GM12878 (cell line): ENCODE measurements around the gene TCF12. TPM values are rescaled to one million over a fixed set of nuclear protein-coding genes. Genes with fewer than 3 reads are reported as not detected.

Experiments
- ATAC-seq: fragments of 200-7000 bp; cut with Tn5 transposase; 3 replicates; pipeline ENCODE4 v1.9.1; 2020; ENCODE audit warnings: mild to moderate bottlenecking, moderate library complexity
- BruUV-seq: library from RNA; stranded (reverse); fragments of 400-500 nt; replicated peaks from 2 replicates; lab custom pipeline; 2021; lab: Mats Ljungman, UMichigan
- CTCF ChIA-PET: fragments of 300-600 bp; sonication (Branson Sonifier 250); formaldehyde crosslinking; extraction: SDS; loops from one replicate; lab custom pipeline; 2021; ENCODE audit warnings: inconsistent platforms; lab: Yijun Ruan, JAX
- POLR2A ChIA-PET: fragments of 350-600 bp; formaldehyde crosslinking; extraction: SDS; loops from one replicate; lab custom pipeline; 2021; ENCODE audit warnings: inconsistent platforms; lab: Charles Lee
- RAD21 ChIA-PET: fragments of 300-600 bp; sonication (Branson Sonifier 250); formaldehyde crosslinking; loops from one replicate; lab custom pipeline; 2023; ENCODE audit warnings: antibody characterized with exemption; ENCODE audit not compliant: unreplicated experiment; lab: Charles Lee
- SMC1A ChIA-PET: fragments of 300-600 bp; sonication (Branson Sonifier 250); formaldehyde crosslinking; loops from one replicate; lab custom pipeline; 2023; ENCODE audit not compliant: unreplicated experiment, uncharacterized antibody; lab: Charles Lee
- DNase-seq: peaks from one replicate; pipeline ENCODE4 v3.0.0-alpha.2; 2011; ENCODE audit warnings: low read depth, low spot score
- FAIRE-seq: peaks from 3 replicates; lab custom pipeline; 2011; peaks lifted over from hg19 to GRCh38; lab: Jason Lieb, UNC
- H2AFZ ChIP-seq: 2 replicates; pipeline ENCODE4 v1.6.0; 2011; ENCODE audit warnings: low read depth, low read length, control low read depth; ENCODE audit not compliant: control insufficient read depth
- H3K27ac ChIP-seq: 2 replicates; pipeline ENCODE4 v1.5.1; 2011; ENCODE audit warnings: control low read depth; ENCODE audit not compliant: control insufficient read depth, insufficient read depth
- H3K27me3 ChIP-seq, 2 experiments: replicated peaks in 1 of 2; 2 replicates each; pipeline versions ENCODE4 v1.6.0 to v1.6.1; 2011; ENCODE audit warnings: low read length in 1 of 2; ENCODE audit not compliant: control insufficient read depth in 2 of 2, insufficient read depth in 2 of 2
- H3K36me3 ChIP-seq, 2 experiments: 2 replicates each; pipeline ENCODE4 v1.5.1; 2011; ENCODE audit warnings: low read length in 1 of 2; ENCODE audit not compliant: control insufficient read depth in 2 of 2, insufficient read depth in 2 of 2
- H3K4me1 ChIP-seq: 2 replicates; pipeline ENCODE4 v1.6.1; 2011; ENCODE audit warnings: mild to moderate bottlenecking, low read length, moderate library complexity, mixed read lengths; ENCODE audit not compliant: control insufficient read depth, insufficient read depth
- H3K4me2 ChIP-seq: 2 replicates; pipeline ENCODE4 v1.6.0; 2011; ENCODE audit warnings: control low read depth; ENCODE audit not compliant: control insufficient read depth, insufficient read depth
- H3K4me3 ChIP-seq: fragments of 200-600 bp; sonication (generic); 2 replicates; pipeline ENCODE4 v1.5.1; 2016
- H3K79me2 ChIP-seq: 2 replicates; pipeline ENCODE4 v1.6.0; 2011; ENCODE audit warnings: low read length; ENCODE audit not compliant: control insufficient read depth, insufficient read depth
- H3K9ac ChIP-seq: 2 replicates; pipeline ENCODE4 v1.8.0; 2011; ENCODE audit warnings: low read length, control low read depth, mixed read lengths; ENCODE audit not compliant: control insufficient read depth, insufficient read depth
- H3K9me3 ChIP-seq: replicated peaks from 3 replicates; pipeline ENCODE4 v1.5.1; 2011; ENCODE audit warnings: mild to moderate bottlenecking, low read length; ENCODE audit not compliant: control insufficient read depth, insufficient read depth
- H4K20me1 ChIP-seq: 2 replicates; pipeline ENCODE4 v1.6.0; 2011; ENCODE audit not compliant: control insufficient read depth, insufficient read depth
- CREM ChIP-seq: IDR thresholded peaks from 2 replicates; pipeline ENCODE4 v1.6.1; 2014; ENCODE audit warnings: antibody characterized with exemption, low read depth
- NRF1 ChIP-seq: conservative IDR thresholded peaks from 2 replicates; pipeline ENCODE4 v1.6.1; 2011; ENCODE audit warnings: mild to moderate bottlenecking, low read depth, low read length, improper control_type of control experiment
- SIN3A ChIP-seq: IDR thresholded peaks from 2 replicates; pipeline ENCODE4 v1.6.1; 2012; ENCODE audit warnings: low read depth, low read length, improper control_type of control experiment
- WGBS: methylation state at CpG from one replicate; pipeline ENCODE4 v1.1.6; 2016; ENCODE audit warnings: low lambda C conversion rate; ENCODE audit not compliant: insufficient replicate concordance, insufficient coverage; ENCODE audit errors: missing lambda C conversion rate; 5-methylcytosine and 5-hydroxymethylcytosine counted together
- in situ Hi-C: fragments of 300-500 bp; cut with MboI; formaldehyde crosslinking; loops from 9 replicates; pipeline ENCODE4 v1.14.3; 2018; ENCODE audit warnings: mixed read lengths
- intact Hi-C: fragments of 100-400 bp; cut with micrococcal nuclease; formaldehyde crosslinking; loops from one replicate; pipeline ENCODE4 v1.14.2; 2022; ENCODE audit not compliant: unreplicated experiment
- polyA plus RNA-seq, 11 experiments: library from polyadenylated mRNA; depleted of rRNA in 4 of 11; unstranded in 6 of 11; stranded (reverse) in 5 of 11; fragments of >200 nt; fragmentation: Nextera tagmentation in 4 of 11; fragmentation: Illumina TruSeq in 1 of 11; extraction: Ambion mirVana in 4 of 11; extraction: Trizol in 1 of 11; gene quantifications; 1 replicate in 1 of 11; 2 replicates in 10 of 11; pipeline versions ENCODE4 v1.2.1 to v1.2.3, GENCODE V29; 2011 to 2016; ENCODE audit warnings: inconsistent platforms in 2 of 11, missing spikeins in 2 of 11, low read depth in 1 of 11
- total RNA-seq, 4 experiments: library from RNA; depleted of rRNA in 3 of 4; stranded (reverse); fragments of >200 nt in 3 of 4; fragmentation: Illumina TruSeq in 1 of 4; extraction: Trizol in 1 of 4; gene quantifications; 2 replicates each; pipeline versions ENCODE4 v1.2.1 to v1.2.3, GENCODE V29; 2013 to 2021
- TF ChIP-seq, protein P1 (sequence below): fragments of 450-650 bp; formaldehyde crosslinking; IDR thresholded peaks from 2 replicates; pipeline ENCODE4 v1.4.0; 2020; ENCODE audit warnings: mild to moderate bottlenecking, moderate library complexity

TCF12 gene
- total and polyA plus RNA-seq, 10 of the 15 experiments (the other 5 are each of a cell fraction or from before 2014, with no cell fraction given): 8.2 to 70.9 (median 49.5) TPM

DNA sequence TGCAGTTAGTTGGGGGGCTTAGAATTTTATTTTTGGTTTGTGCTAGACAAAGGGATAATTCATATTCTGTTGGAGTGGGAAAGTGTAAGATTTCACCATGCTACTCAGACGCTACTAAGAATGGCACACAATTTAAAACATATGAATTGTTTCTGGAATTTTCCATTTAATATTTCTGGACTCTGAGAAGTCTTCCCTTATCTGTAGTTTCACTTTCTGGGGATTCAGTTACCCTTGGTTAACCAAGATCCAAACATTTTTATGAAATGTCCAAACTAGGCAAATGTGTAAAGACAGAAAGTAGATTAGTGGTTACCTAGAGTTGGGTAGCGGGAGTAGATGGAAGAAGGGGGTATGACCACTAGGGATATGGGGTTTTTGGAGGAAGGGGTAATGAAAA is 53.1 kb downstream of the TCF12 start:
- intact Hi-C loops: no loop called here
- no peaks in the 10 kb centered on the region for H4K20me1 ChIP-seq

More for the DNA sequence above, 53.1 kb downstream of the TCF12 start:
- Histone ChIP-seq H3K27ac (no peak overlapping the region), H3K4me2 (no peak overlapping the region), H3K4me3 (no peak overlapping the region), H2AFZ (no peak overlapping the region), H3K4me1 (no peaks in the 10 kb centered on the region), H3K9me3 (no peaks in the 10 kb centered on the region; the same call in 1 of the 3 replicates), H3K36me3 (no peaks in the 10 kb centered on the region), H3K79me2 (peaks cover 32% of the 10 kb centered on the region), H3K9ac (no peak overlapping the region), H3K27me3 (no peaks in the 10 kb centered on the region)
- TF ChIP-seq SIN3A (no peak), NRF1 (no peak), CREM (no peak)
- TF ChIP-seq, protein P1, sequence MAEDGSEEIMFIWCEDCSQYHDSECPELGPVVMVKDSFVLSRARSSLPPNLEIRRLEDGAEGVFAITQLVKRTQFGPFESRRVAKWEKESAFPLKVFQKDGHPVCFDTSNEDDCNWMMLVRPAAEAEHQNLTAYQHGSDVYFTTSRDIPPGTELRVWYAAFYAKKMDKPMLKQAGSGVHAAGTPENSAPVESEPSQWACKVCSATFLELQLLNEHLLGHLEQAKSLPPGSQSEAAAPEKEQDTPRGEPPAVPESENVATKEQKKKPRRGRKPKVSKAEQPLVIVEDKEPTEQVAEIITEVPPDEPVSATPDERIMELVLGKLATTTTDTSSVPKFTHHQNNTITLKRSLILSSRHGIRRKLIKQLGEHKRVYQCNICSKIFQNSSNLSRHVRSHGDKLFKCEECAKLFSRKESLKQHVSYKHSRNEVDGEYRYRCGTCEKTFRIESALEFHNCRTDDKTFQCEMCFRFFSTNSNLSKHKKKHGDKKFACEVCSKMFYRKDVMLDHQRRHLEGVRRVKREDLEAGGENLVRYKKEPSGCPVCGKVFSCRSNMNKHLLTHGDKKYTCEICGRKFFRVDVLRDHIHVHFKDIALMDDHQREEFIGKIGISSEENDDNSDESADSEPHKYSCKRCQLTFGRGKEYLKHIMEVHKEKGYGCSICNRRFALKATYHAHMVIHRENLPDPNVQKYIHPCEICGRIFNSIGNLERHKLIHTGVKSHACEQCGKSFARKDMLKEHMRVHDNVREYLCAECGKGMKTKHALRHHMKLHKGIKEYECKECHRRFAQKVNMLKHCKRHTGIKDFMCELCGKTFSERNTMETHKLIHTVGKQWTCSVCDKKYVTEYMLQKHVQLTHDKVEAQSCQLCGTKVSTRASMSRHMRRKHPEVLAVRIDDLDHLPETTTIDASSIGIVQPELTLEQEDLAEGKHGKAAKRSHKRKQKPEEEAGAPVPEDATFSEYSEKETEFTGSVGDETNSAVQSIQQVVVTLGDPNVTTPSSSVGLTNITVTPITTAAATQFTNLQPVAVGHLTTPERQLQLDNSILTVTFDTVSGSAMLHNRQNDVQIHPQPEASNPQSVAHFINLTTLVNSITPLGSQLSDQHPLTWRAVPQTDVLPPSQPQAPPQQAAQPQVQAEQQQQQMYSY (CRISPR knock-in tag): no peak
- 100% methylated on average over 2 of the region's 2 CpGs for WGBS
- ChIA-PET CTCF (no interaction called here), RAD21 (no interaction called here), SMC1A (interaction anchor here (0.6 to 1.8 kb wide), 2 partner anchors 8 to 13 kb away, joined by 3 to 6 read pairs; no protein-coding TSS in a partner anchor), POLR2A (no interaction called here)
- in situ Hi-C loops: no loop called here
- BruUV-seq: no TSS peak
- no peak for ATAC-seq
- no peak for FAIRE-seq
- DNase-seq: no peak
